Astrocyte (in vitro differentiated cells and primary cell): ENCODE data around the gene QRICH1.

Experiments used
- CTCF ChIP-seq: IDR thresholded peaks from 2 replicates; pipeline ENCODE4 v1.5.1; 2011; ENCODE audit warnings: low read depth, mild to moderate bottlenecking, inconsistent platforms, low read length, moderate library complexity; ENCODE audit not compliant: insufficient read depth
- EZH2 ChIP-seq: IDR thresholded peaks from 2 replicates; pipeline ENCODE4 v1.6.1; 2012; ENCODE audit warnings: mild to moderate bottlenecking, low read length, inconsistent platforms; ENCODE audit not compliant: insufficient read depth

GRCh38 chr3:49034650-49035049 lies 59.2 kb downstream of the QRICH1 start:
- no peak for TF ChIP-seq CTCF
- no peak for TF ChIP-seq EZH2
